Mesothelial cell of epicardium (in vitro differentiated cells): Measurements from ENCODE around the gene DISC1. TPM values are rescaled to one million over a fixed set of nuclear protein-coding genes. Genes with fewer than 3 reads are reported as not detected.

ENCODE experiments used
- DNase-seq, 2 experiments: peaks; one replicate each; pipeline ENCODE4 v3.0.0; 2021; ENCODE audit warnings: low spot score in 2 of 2; ENCODE audit not compliant: unreplicated experiment in 2 of 2
- H3K27ac Mint-ChIP-seq: 2 replicates; pipeline ENCODE4 v1.8.0; 2021; ENCODE audit warnings: mixed read lengths
- H3K27me3 Mint-ChIP-seq: 2 replicates; pipeline ENCODE4 v1.8.0; 2021; ENCODE audit warnings: low read depth, mixed read lengths
- H3K36me3 Mint-ChIP-seq: 2 replicates; pipeline ENCODE4 v1.8.0; 2021; ENCODE audit warnings: mixed read lengths
- H3K4me1 Mint-ChIP-seq: 2 replicates; pipeline ENCODE4 v1.8.0; 2021; ENCODE audit warnings: mixed read lengths
- H3K4me3 Mint-ChIP-seq: 2 replicates; pipeline ENCODE4 v1.8.0; 2021; ENCODE audit warnings: mild to moderate bottlenecking, moderate library complexity, mixed read lengths
- H3K9me3 Mint-ChIP-seq: 2 replicates; pipeline ENCODE4 v1.8.0; 2021; ENCODE audit warnings: mixed read lengths
- CTCF ChIP-seq: fragments of 200-600 bp; sonication (generic); IDR thresholded peaks from one replicate; pipeline ENCODE4 v1.5.0; 2021; ENCODE audit warnings: antibody characterized with exemption; ENCODE audit not compliant: unreplicated experiment
- total RNA-seq: library from RNA; stranded (reverse); gene quantifications from 3 replicates; pipeline ENCODE4 v1.2.1, GENCODE V29; 2021

DISC1 gene
- total RNA-seq, 1 donor from 2014 or later: 9.1 TPM

- H3K4me1 Mint-ChIP-seq: peaks cover 16% of the 10 kb centered on the region
- H3K4me3 Mint-ChIP-seq: no peak overlapping the region
- no peaks in the 10 kb centered on the region for H3K27me3 Mint-ChIP-seq
- H3K36me3 Mint-ChIP-seq: no peaks in the 10 kb centered on the region
- TF ChIP-seq CTCF: no peak
- H3K9me3 Mint-ChIP-seq: no peaks in the 10 kb centered on the region
- H3K27ac Mint-ChIP-seq: no peak overlapping the region
- no peak for DNase-seq
These were observed 32.5 kb upstream of the DISC1 start for GRCh38 chr1:231594123-231594522.

GRCh38 chr1:231594749-231595148 lies 31.8 kb upstream of the DISC1 start:
- no peak for DNase-seq
- no peak overlapping the region for H3K27ac Mint-ChIP-seq
- no peaks in the 10 kb centered on the region for H3K36me3 Mint-ChIP-seq
- H3K9me3 Mint-ChIP-seq: no peaks in the 10 kb centered on the region
- no peak for TF ChIP-seq CTCF
- no peaks in the 10 kb centered on the region for H3K27me3 Mint-ChIP-seq
- H3K4me1 Mint-ChIP-seq: peaks cover 16% of the 10 kb centered on the region
- no peak overlapping the region for H3K4me3 Mint-ChIP-seq

GRCh38 chr1:231596337-231596791 lies 30.2 kb upstream of the DISC1 start:
- Mint-ChIP-seq H3K27ac (peak overlapping the region; percentile 22), H3K36me3 (no peaks in the 10 kb centered on the region), H3K4me3 (no peak overlapping the region), H3K9me3 (no peaks in the 10 kb centered on the region), H3K27me3 (no peaks in the 10 kb centered on the region), H3K4me1 (peaks cover 22% of the 10 kb centered on the region)
- TF ChIP-seq CTCF: no peak
- DNase-seq: no peak

- H3K4me1 Mint-ChIP-seq: peaks cover 27% of the 10 kb centered on the region
- H3K27me3 Mint-ChIP-seq: no peaks in the 10 kb centered on the region
- no peak for DNase-seq
- H3K4me3 Mint-ChIP-seq: no peak overlapping the region
- no peak for TF ChIP-seq CTCF
- no peaks in the 10 kb centered on the region for H3K9me3 Mint-ChIP-seq
- no peaks in the 10 kb centered on the region for H3K36me3 Mint-ChIP-seq
- no peak overlapping the region for H3K27ac Mint-ChIP-seq
These were observed 28.6 kb upstream of the DISC1 start for GRCh38 chr1:231597971-231598370.

- Mint-ChIP-seq H3K9me3 (no peaks in the 10 kb centered on the region), H3K27me3 (no peaks in the 10 kb centered on the region), H3K27ac (peak overlapping the region; percentile 6), H3K4me3 (no peak overlapping the region), H3K4me1 (peaks cover 33% of the 10 kb centered on the region), H3K36me3 (no peaks in the 10 kb centered on the region)
- TF ChIP-seq CTCF: no peak
- no peak for DNase-seq
These were observed 26.1 kb upstream of the DISC1 start for GRCh38 chr1:231600458-231600976.
